Prostate gland (tissue), 2 donors: ENCODE data around the gene SPG7. TPM values are rescaled to one million over a fixed set of nuclear protein-coding genes. Genes with fewer than 3 reads are reported as not detected.

ENCODE experiments used
- DNase-seq: peaks from one replicate; pipeline ENCODE4 v3.0.0-alpha.2; 2019; ENCODE audit warnings: low spot score
- H3K27ac ChIP-seq, 2 donors: fragments of 200-600 bp; sonication (generic); 2 replicates each; pipeline ENCODE4 v1.5.1; 2017 to 2019
- H3K27me3 ChIP-seq: fragments of 200-600 bp; sonication (generic); replicated peaks from 2 replicates; pipeline ENCODE4 v1.5.1; 2019; ENCODE audit not compliant: insufficient read depth
- H3K36me3 ChIP-seq, 2 donors: fragments of 200-600 bp; sonication (generic); 1 replicate in 1 of 2; 2 replicates in 1 of 2; pipeline versions ENCODE4 v1.5.1 to v1.8.1; 2017 to 2019
- H3K4me1 ChIP-seq: fragments of 200-600 bp; sonication (generic); replicated peaks from 2 replicates; pipeline ENCODE4 v1.5.1; 2019
- H3K4me3 ChIP-seq, 2 donors: fragments of 200-600 bp; sonication (generic); 2 replicates each; pipeline ENCODE4 v1.5.1; 2017 to 2019
- H3K9me3 ChIP-seq: fragments of 200-600 bp; sonication (generic); 2 replicates; pipeline ENCODE4 v1.5.1; 2017
- POLR2A ChIP-seq: fragments of 450-650 bp; IDR thresholded peaks from one replicate; pipeline ENCODE4 v1.6.1; 2016; ENCODE audit warnings: antibody characterized with exemption, mild to moderate bottlenecking
- POLR2AphosphoS5 ChIP-seq: sonication (generic); formaldehyde crosslinking; IDR thresholded peaks from one replicate; pipeline ENCODE4 v1.6.1; 2017; ENCODE audit warnings: antibody characterized with exemption
- WGBS: methylation state at CpG from one replicate; pipeline ENCODE4 v1.1.5; 2018; 5-methylcytosine and 5-hydroxymethylcytosine counted together
- intact Hi-C: fragments of 100-400 bp; cut with DNase I; formaldehyde crosslinking; loops from one replicate; pipeline ENCODE4 v1.14.2; 2022
- total RNA-seq, 2 donors: library from RNA; depleted of rRNA; stranded (reverse); fragments of >200 nt; gene quantifications; one replicate each; pipeline ENCODE4 v1.1.0, GENCODE V29; 2016
- TF ChIP-seq, protein P1 (sequence below), 4 experiments: fragments of 200-600 bp in 2 of 4; fragments of 450-650 bp in 2 of 4; sonication (generic) in 2 of 4; IDR thresholded peaks; 1 replicate in 3 of 4; 2 replicates in 1 of 4; pipeline ENCODE4 v1.5.1; 2016 to 2019; ENCODE audit warnings: antibody characterized with exemption in 4 of 4, mild to moderate bottlenecking in 2 of 4, moderate library complexity in 2 of 4

Gene SPG7
- total RNA-seq, 2 donors from 2014 or later, result 128 to 165 TPM

DNA sequence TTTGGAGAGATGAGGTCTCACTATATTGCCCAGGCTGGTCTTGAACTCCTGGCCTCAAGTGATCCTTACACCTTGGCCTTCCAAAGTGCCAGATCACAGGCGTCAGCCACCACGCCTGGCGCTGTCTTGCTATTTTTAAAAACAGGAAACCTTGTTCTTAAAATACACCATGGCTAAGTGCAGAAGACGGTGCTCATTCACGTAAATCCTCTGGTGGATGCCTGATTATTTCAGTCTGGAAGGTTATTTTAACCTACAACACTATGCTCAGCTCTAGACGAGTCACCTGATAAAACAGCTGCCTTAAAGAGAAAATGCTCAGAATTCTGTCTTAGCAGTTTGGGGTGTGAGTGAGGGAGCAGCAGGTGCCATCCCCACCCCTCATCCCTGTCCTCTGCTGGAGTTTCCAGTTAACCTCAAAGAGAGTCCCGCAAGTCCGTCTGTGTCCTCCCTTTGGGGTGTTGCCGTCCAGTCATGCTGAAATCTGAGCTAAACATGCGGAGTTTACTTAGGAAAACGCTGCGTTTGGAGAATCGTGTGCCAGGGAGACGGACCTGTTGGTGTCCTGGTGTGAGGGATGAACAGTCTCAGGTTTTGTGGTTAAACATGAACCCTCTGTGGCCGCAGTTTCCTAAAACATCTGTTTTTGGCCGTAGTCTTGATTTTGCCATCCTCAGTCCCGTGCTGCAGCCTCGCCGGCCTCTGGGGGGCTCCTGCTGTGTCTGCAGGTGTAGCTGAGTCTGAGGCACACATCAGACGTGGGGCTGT is 17.1 kb downstream of the SPG7 start:
- Histone ChIP-seq H3K4me1 (no peaks in the 10 kb centered on the region), H3K27ac (no peak overlapping the region), H3K4me3 (no peak overlapping the region), H3K36me3 (peaks cover 5 to 7% of the 10 kb centered on the region in 2 donors), H3K27me3 (no peaks in the 10 kb centered on the region), H3K9me3 (no peaks in the 10 kb centered on the region)
- DNase-seq, result no peak
- WGBS, result 83% methylated on average over 20 of the region's 20 CpGs
- intact Hi-C loops, result no loop called here
- no peak for TF ChIP-seq POLR2A

DNA sequence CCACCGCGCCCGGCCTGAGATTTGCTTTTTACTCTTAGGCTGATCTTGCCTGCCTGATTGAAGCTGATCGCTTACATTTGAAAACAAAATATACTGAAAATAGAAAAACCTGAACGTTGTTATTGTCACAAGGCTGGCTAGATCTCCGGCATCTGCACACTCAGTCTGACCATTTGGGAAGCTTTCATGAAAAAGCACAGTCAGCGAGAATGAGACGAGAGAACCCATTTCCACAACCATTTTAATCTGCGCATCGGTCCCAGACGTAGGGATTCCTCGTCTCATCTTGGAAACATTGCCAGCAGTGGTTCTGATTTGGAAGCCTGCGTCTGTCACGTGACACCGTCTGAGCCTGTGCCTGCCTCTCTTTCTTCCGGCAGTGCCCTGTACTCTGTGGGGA is 20.9 kb downstream of the SPG7 start:
- TF ChIP-seq POLR2A (no peak), POLR2AphosphoS5 (no peak)
- TF ChIP-seq, protein P1, sequence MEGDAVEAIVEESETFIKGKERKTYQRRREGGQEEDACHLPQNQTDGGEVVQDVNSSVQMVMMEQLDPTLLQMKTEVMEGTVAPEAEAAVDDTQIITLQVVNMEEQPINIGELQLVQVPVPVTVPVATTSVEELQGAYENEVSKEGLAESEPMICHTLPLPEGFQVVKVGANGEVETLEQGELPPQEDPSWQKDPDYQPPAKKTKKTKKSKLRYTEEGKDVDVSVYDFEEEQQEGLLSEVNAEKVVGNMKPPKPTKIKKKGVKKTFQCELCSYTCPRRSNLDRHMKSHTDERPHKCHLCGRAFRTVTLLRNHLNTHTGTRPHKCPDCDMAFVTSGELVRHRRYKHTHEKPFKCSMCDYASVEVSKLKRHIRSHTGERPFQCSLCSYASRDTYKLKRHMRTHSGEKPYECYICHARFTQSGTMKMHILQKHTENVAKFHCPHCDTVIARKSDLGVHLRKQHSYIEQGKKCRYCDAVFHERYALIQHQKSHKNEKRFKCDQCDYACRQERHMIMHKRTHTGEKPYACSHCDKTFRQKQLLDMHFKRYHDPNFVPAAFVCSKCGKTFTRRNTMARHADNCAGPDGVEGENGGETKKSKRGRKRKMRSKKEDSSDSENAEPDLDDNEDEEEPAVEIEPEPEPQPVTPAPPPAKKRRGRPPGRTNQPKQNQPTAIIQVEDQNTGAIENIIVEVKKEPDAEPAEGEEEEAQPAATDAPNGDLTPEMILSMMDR (IDR thresholded peaks at IDR 0.05), result no peak
- Histone ChIP-seq H3K27me3 (no peaks in the 10 kb centered on the region), H3K36me3 (peaks cover 10 to 15% of the 10 kb centered on the region in 2 donors), H3K4me1 (no peaks in the 10 kb centered on the region), H3K4me3 (no peak overlapping the region), H3K9me3 (no peaks in the 10 kb centered on the region), H3K27ac (no peak overlapping the region)
- 89% methylated on average over 16 of the region's 16 CpGs for WGBS
- intact Hi-C loops, result no loop called here
- no peak for DNase-seq

DNA sequence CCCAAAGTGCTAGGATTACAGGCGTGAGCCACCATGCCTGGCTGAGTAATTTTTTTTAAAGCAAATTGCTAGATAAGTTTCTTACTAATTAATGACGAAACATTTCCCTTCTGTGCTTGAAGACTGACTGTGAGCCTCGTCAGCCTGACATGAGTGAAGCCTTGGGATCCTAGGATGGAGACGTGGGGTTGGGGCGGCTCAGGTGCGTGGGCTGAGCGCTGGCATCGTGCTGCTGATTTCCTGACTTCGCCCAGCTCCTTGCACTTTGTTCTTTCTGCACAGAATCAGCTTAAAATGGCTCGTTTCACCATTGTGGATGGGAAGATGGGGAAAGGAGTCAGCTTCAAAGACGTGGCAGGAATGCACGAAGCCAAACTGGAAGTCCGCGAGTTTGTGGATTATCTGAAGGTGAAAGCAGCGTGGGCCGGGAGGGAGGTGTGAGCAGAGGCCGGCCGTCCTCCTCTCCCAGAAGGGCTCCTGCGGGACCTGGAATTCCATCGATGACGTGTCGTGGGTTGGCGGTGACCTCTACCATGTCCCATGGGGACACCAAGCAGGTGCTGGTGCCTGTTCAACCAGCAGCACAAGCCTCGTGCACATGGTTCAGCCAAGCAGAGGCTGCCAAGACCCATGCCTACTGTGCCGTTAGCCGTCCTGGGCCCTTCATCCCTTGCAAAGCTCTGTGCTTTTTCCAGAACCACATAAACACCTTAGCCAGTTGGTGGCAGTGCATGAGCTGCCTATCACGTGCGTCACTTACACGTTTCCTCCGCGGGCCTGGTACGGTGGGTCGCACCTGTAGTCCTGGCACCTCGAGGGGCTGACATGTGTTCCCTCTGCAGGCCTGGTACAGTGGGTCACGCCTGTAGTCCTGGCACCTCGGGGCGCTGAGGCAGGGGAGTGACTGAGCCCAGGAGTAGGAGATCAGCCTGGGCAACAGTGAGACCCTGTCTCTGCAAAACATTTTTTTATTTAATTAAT is 22.5 kb downstream of the SPG7 start:
- Histone ChIP-seq H3K27ac (no peak overlapping the region), H3K9me3 (no peaks in the 10 kb centered on the region), H3K36me3 (peaks cover 8 to 26% of the 10 kb centered on the region in 2 donors), H3K4me1 (no peaks in the 10 kb centered on the region), H3K27me3 (no peaks in the 10 kb centered on the region), H3K4me3 (no peak overlapping the region)
- TF ChIP-seq POLR2A (no peak), POLR2AphosphoS5 (no peak)
- TF ChIP-seq, protein P1 (IDR thresholded peaks at IDR 0.05), result no peak
- intact Hi-C loops, result no loop called here
- no peak for DNase-seq
- 93% methylated on average over 37 of the region's 37 CpGs for WGBS

DNA sequence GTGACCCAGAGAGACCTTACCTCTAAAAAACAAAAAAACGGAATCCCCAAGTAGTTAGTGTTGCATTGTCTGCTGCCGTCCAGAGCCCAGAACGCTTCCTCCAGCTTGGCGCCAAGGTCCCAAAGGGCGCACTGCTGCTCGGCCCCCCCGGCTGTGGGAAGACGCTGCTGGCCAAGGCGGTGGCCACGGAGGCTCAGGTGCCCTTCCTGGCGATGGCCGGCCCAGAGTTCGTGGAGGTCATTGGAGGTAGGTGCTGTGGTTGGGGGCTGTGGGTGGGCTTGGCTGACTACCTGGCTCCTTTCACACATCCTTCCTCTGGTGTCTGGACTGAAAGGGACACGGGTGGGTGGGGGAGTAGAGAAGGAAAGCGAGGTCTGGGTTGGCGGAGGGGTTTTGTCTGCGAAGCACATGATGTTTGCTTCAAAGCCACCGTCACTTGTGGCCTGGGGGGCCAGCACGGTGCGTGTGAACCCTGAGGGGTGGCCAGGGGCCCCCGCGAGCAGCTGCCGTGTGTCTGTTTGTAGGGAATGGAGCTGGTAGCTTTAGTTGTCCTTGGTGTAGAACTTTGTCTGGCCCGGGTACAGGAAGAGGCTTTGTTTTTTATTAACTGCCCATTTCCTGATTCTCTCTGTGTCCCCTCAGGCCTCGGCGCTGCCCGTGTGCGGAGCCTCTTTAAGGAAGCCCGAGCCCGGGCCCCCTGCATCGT is 23.8 kb downstream of the SPG7 start:
- TF ChIP-seq POLR2A (no peak), POLR2AphosphoS5 (no peak)
- TF ChIP-seq, protein P1 (IDR thresholded peaks at IDR 0.05), result no peak
- Histone ChIP-seq H3K4me3 (no peak overlapping the region), H3K9me3 (no peaks in the 10 kb centered on the region), H3K27ac (no peak overlapping the region), H3K27me3 (no peaks in the 10 kb centered on the region), H3K4me1 (no peaks in the 10 kb centered on the region), H3K36me3 (peaks cover 8 to 27% of the 10 kb centered on the region in 2 donors)
- intact Hi-C loops, result no loop called here
- DNase-seq, result no peak
- WGBS, result 88% methylated on average over 31 of the region's 31 CpGs

DNA sequence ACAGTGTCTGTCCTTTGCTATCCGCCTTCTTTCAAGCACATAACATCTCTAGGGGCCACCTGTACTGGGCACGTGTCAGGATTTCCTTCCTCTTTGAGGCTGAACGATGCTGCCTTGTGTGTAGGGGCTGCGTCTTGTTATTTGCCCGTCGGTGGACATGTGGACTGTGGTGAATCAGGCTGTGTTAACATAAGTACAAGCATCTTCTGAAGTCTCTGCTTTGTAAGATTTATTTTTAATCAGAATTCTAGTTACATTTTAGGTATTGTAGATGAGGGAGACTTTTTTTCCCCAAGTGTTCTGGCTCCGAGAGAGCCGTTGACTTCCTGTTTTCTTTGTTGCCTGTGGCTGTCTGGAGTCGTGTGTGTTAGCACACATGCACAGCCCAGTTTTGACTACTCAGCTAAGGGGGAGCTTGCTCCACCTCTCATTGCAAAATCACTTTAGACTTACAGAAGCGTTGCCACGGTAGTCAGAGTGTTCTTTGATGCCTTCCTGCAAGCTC is 26.1 kb downstream of the SPG7 start:
- TF ChIP-seq POLR2A (no peak), POLR2AphosphoS5 (no peak)
- TF ChIP-seq, protein P1 (IDR thresholded peaks at IDR 0.05), result no peak
- H3K4me3 ChIP-seq, result no peak overlapping the region
- no peak overlapping the region for H3K27ac ChIP-seq
- intact Hi-C loops, result no loop called here
- DNase-seq, result no peak
- H3K9me3 ChIP-seq, result no peaks in the 10 kb centered on the region
- H3K36me3 ChIP-seq, result peaks cover 8 to 20% of the 10 kb centered on the region in 2 donors
- WGBS, result 70% methylated on average over 11 of the region's 11 CpGs
- H3K27me3 ChIP-seq, result no peaks in the 10 kb centered on the region
- no peaks in the 10 kb centered on the region for H3K4me1 ChIP-seq
